Measurements from ENCODE around the gene SETDB2. TPM values are rescaled to one million over a fixed set of nuclear protein-coding genes. Genes with fewer than 3 reads are reported as not detected.

SETDB2 gene
- polyA plus RNA-seq, 1 donor (not counting 4 experiments of a cell fraction or from before 2014, with no cell fraction given): 5.6 TPM

DNA sequence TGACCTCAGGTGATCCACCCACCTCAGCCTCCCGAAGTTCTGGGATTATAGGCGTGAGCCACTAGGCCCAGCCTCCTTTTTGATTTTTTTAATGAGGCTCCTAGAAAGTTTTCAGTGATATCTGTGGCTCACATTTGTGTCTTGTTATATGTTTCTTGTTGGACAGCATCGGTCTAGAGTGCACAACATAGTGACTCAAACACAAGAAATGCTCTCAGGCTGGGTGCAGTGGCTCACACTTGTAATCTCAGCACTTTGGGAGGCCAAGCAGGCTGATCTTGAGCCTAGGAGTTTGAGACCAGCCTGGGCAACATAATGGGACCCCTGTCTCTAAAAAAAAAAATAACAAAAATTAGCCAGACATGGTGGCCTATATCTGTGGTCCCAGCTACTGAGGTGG lies 59.9 kb downstream of the SETDB2 start:
- Histone ChIP-seq H4K20me1 (ENCODE audit: control insufficient read depth, extremely low read depth, insufficient read depth, low read length) (no peaks in the 10 kb centered on the region), H3K9me3 (ENCODE audit: control insufficient read depth, low read depth, low read length) (no peaks in the 10 kb centered on the region), H3K9ac (ENCODE audit: control insufficient read depth, extremely low read depth, insufficient read depth, low read length) (no peak overlapping the region), H3K4me1 (ENCODE audit: control insufficient read depth, extremely low read depth, insufficient read depth, low read length) (no peaks in the 10 kb centered on the region), H3K27me3 (ENCODE audit: control insufficient read depth, extremely low read depth, insufficient read depth, low read length) (no peaks in the 10 kb centered on the region), H3K27ac (ENCODE audit: control insufficient read depth, insufficient read depth, low read length) (no peak overlapping the region), H3K79me2 (ENCODE audit: control insufficient read depth, insufficient read depth, low read length) (no peaks in the 10 kb centered on the region), H3K4me2 (ENCODE audit: control insufficient read depth, extremely low read depth, insufficient read depth, low read depth, low read length) (no peak overlapping the region), H2AFZ (ENCODE audit: control insufficient read depth, low read length) (no peak overlapping the region), H3K36me3 (ENCODE audit: control insufficient read depth in 2 of 2, extremely low read depth in 1 of 2, insufficient read depth in 2 of 2, low read length in 2 of 2) (no peaks in the 10 kb centered on the region), H3K9me1 (ENCODE audit: control insufficient read depth, extremely low read depth, insufficient read depth, low read length) (no peaks in the 10 kb centered on the region), H3K4me3 (ENCODE audit: control insufficient read depth in 2 of 3, extremely low read depth in 1 of 3, insufficient read depth in 2 of 3, low read depth in 1 of 3, low read length in 3 of 3) (no peak overlapping the region)
- no peak for DNase-seq (ENCODE audit: low read depth, low spot score)
- FAIRE-seq: no peak
- dilution Hi-C loops (cut with MboI; ENCODE audit: extremely low pct_ligation_motif_present, low sequenced_read_pairs): no loop called here
- no peak for TF ChIP-seq EZH2 (IDR thresholded peaks at IDR 0.05; ENCODE audit: low read length)
- TF ChIP-seq, protein P1, sequence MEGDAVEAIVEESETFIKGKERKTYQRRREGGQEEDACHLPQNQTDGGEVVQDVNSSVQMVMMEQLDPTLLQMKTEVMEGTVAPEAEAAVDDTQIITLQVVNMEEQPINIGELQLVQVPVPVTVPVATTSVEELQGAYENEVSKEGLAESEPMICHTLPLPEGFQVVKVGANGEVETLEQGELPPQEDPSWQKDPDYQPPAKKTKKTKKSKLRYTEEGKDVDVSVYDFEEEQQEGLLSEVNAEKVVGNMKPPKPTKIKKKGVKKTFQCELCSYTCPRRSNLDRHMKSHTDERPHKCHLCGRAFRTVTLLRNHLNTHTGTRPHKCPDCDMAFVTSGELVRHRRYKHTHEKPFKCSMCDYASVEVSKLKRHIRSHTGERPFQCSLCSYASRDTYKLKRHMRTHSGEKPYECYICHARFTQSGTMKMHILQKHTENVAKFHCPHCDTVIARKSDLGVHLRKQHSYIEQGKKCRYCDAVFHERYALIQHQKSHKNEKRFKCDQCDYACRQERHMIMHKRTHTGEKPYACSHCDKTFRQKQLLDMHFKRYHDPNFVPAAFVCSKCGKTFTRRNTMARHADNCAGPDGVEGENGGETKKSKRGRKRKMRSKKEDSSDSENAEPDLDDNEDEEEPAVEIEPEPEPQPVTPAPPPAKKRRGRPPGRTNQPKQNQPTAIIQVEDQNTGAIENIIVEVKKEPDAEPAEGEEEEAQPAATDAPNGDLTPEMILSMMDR (optimal IDR thresholded peaks at IDR 0.05 in 1 of 3, IDR thresholded peaks at IDR 0.05 in 1 of 3, conservative IDR thresholded peaks at IDR 0.05 in 1 of 3; ENCODE audit: extremely low read depth in 1 of 3, insufficient read depth in 2 of 3, low read length in 3 of 3): no peak

DNA sequence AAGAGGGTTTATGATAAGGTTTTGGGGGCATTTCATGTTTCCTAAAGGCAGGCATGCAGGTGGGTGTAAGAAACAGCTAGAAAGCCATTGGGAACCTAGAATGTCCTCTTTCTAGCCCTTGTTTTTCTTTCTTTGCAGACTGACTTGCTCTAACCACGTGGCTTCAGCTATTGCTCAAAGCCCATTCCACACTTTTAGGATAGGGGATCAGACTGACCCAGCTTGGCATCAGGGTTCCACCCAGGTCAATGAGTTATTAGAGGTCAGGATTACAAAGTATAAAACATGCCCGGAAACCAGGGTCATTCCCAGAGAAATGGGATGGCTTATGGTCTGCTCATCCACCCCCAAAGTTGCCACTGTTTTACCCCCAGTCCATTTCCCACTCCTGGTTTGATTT lies 68.5 kb downstream of the SETDB2 start:
- no peak for FAIRE-seq
- Histone ChIP-seq H3K79me2 (ENCODE audit: control insufficient read depth, insufficient read depth, low read length) (no peaks in the 10 kb centered on the region), H3K9ac (ENCODE audit: control insufficient read depth, extremely low read depth, insufficient read depth, low read length) (no peak overlapping the region), H3K36me3 (ENCODE audit: control insufficient read depth in 2 of 2, extremely low read depth in 1 of 2, insufficient read depth in 2 of 2, low read length in 2 of 2) (peaks cover 4 to 7% of the 10 kb centered on the region in 2 experiments), H3K27ac (ENCODE audit: control insufficient read depth, insufficient read depth, low read length) (no peak overlapping the region), H3K27me3 (ENCODE audit: control insufficient read depth, extremely low read depth, insufficient read depth, low read length) (no peaks in the 10 kb centered on the region), H3K4me2 (ENCODE audit: control insufficient read depth, extremely low read depth, insufficient read depth, low read depth, low read length) (no peak overlapping the region), H3K9me1 (ENCODE audit: control insufficient read depth, extremely low read depth, insufficient read depth, low read length) (no peaks in the 10 kb centered on the region), H2AFZ (ENCODE audit: control insufficient read depth, low read length) (no peak overlapping the region), H3K4me3 (ENCODE audit: control insufficient read depth in 2 of 3, extremely low read depth in 1 of 3, insufficient read depth in 2 of 3, low read depth in 1 of 3, low read length in 3 of 3) (no peak overlapping the region), H4K20me1 (ENCODE audit: control insufficient read depth, extremely low read depth, insufficient read depth, low read length) (no peaks in the 10 kb centered on the region), H3K4me1 (ENCODE audit: control insufficient read depth, extremely low read depth, insufficient read depth, low read length) (no peaks in the 10 kb centered on the region), H3K9me3 (ENCODE audit: control insufficient read depth, low read depth, low read length) (no peaks in the 10 kb centered on the region)
- DNase-seq (ENCODE audit: low read depth, low spot score): no peak
- dilution Hi-C loops (cut with MboI; ENCODE audit: extremely low pct_ligation_motif_present, low sequenced_read_pairs): no loop called here
- no peak for TF ChIP-seq EZH2 (IDR thresholded peaks at IDR 0.05; ENCODE audit: low read length)
- TF ChIP-seq, protein P1 (optimal IDR thresholded peaks at IDR 0.05 in 1 of 3, IDR thresholded peaks at IDR 0.05 in 1 of 3, conservative IDR thresholded peaks at IDR 0.05 in 1 of 3; ENCODE audit: extremely low read depth in 1 of 3, insufficient read depth in 2 of 3, low read length in 3 of 3): no peak

Measured in keratinocyte (primary cell).